Calu3 (cell line): ENCODE measurements around the gene FILIP1L. TPM values are rescaled to one million over a fixed set of nuclear protein-coding genes. Genes with fewer than 3 reads are reported as not detected.
A peak's percentile ranks its signal among the peaks of the same experiment; 100 is the strongest.

Experiments
- BruUV-seq: library from RNA; stranded (reverse); fragments of 400-500 nt; replicated peaks from 2 replicates; lab custom pipeline; 2021; lab: Mats Ljungman, UMichigan
- CTCF ChIA-PET: fragments of 300-600 bp; sonication (Branson Sonifier 250); formaldehyde crosslinking; loops from one replicate; lab custom pipeline; 2022; ENCODE audit warnings: antibody characterized with exemption; lab: Charles Lee
- DNase-seq: peaks from one replicate; pipeline ENCODE4 v3.0.0; 2022
- H3K27ac Mint-ChIP-seq: one replicate; pipeline ENCODE4 v1.8.0; 2022; ENCODE audit warnings: mixed read lengths; ENCODE audit not compliant: unreplicated experiment
- H3K27me3 Mint-ChIP-seq: one replicate; pipeline ENCODE4 v1.8.0; 2022; ENCODE audit warnings: mixed read lengths; ENCODE audit not compliant: unreplicated experiment
- H3K36me3 Mint-ChIP-seq: one replicate; pipeline ENCODE4 v1.8.0; 2022; ENCODE audit warnings: mild to moderate bottlenecking, moderate library complexity, mixed read lengths; ENCODE audit not compliant: insufficient read depth, unreplicated experiment
- H3K4me1 Mint-ChIP-seq: one replicate; pipeline ENCODE4 v1.8.0; 2022; ENCODE audit warnings: mild to moderate bottlenecking, low read depth, mixed read lengths; ENCODE audit not compliant: unreplicated experiment
- H3K4me3 Mint-ChIP-seq: one replicate; pipeline ENCODE4 v1.8.0; 2022; ENCODE audit warnings: mild to moderate bottlenecking, low read depth, moderate library complexity, mixed read lengths; ENCODE audit not compliant: unreplicated experiment
- H3K9me3 Mint-ChIP-seq: one replicate; pipeline ENCODE4 v1.8.0; 2022; ENCODE audit warnings: low read depth, mixed read lengths; ENCODE audit not compliant: unreplicated experiment
- intact Hi-C: fragments of 100-400 bp; cut with micrococcal nuclease; formaldehyde crosslinking; loops from one replicate; pipeline ENCODE4 v1.10.0; 2022; ENCODE audit not compliant: unreplicated experiment
- total RNA-seq: library from RNA; stranded (reverse); gene quantifications from 2 replicates; pipeline ENCODE4 v1.2.3, GENCODE V29; 2022
- TF ChIP-seq, protein P1 (sequence below): fragments of 200-600 bp; IDR thresholded peaks from one replicate; pipeline ENCODE4 v1.8.0; 2022; ENCODE audit warnings: antibody characterized with exemption; ENCODE audit not compliant: unreplicated experiment

FILIP1L gene
- total RNA-seq, 1 experiment from 2014 or later: 5.2 TPM

DNA sequence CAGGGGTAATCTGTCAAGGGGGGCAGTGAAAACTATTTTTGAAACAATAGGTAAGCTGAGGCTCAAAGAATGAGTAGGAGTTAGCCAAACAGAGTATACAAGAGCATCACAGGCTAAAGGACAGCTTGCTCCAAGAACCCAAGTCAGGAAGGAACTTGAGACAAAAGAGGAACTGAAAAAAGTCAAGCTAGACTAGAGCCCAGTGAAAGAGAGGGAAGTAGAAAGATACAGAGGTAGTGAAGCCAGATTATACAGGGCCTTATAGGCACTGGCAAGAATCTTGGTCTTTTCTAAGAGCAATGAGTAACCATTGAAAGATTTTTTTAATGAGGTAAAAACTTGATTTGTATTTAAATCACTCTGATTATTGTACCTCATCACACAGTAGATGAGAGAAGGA is 69.9 kb downstream of the FILIP1L start:
- H3K27ac Mint-ChIP-seq: peak overlapping the region; percentile 27
- CTCF ChIA-PET: no interaction called here
- H3K4me1 Mint-ChIP-seq: peaks cover 85% of the 10 kb centered on the region
- H3K4me3 Mint-ChIP-seq: no peak overlapping the region
- peaks cover 19% of the 10 kb centered on the region for H3K36me3 Mint-ChIP-seq
- intact Hi-C loops: loop anchor here (10.0 kb wide), 3 partner anchors 90 to 200 kb away; no protein-coding TSS in a partner anchor
- TF ChIP-seq, protein P1, sequence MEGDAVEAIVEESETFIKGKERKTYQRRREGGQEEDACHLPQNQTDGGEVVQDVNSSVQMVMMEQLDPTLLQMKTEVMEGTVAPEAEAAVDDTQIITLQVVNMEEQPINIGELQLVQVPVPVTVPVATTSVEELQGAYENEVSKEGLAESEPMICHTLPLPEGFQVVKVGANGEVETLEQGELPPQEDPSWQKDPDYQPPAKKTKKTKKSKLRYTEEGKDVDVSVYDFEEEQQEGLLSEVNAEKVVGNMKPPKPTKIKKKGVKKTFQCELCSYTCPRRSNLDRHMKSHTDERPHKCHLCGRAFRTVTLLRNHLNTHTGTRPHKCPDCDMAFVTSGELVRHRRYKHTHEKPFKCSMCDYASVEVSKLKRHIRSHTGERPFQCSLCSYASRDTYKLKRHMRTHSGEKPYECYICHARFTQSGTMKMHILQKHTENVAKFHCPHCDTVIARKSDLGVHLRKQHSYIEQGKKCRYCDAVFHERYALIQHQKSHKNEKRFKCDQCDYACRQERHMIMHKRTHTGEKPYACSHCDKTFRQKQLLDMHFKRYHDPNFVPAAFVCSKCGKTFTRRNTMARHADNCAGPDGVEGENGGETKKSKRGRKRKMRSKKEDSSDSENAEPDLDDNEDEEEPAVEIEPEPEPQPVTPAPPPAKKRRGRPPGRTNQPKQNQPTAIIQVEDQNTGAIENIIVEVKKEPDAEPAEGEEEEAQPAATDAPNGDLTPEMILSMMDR: no peak
- DNase-seq: no peak
- no TSS peak for BruUV-seq
- H3K9me3 Mint-ChIP-seq: no peaks in the 10 kb centered on the region
- H3K27me3 Mint-ChIP-seq: no peaks in the 10 kb centered on the region

DNA sequence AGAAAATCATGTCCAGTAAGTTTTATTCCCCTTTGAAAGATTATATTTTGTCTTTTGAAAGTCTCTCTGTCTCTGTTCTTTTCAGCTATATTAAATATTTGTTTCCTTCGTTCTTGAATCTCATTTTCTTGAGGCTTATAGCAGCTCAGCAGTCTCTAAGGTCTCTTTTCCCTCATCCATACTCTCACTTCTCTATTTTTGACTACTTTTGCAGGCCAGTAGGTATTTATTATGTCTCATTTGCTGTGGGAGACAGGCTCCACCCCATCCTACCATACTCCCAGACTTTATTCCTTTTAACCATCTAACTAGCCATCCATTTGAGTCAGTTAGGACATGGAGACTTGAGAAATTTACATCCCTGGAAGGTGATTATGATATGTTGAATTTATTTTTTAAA is 71.0 kb downstream of the FILIP1L start:
- no peaks in the 10 kb centered on the region for H3K9me3 Mint-ChIP-seq
- CTCF ChIA-PET: interaction anchor here (3.0 kb wide), 1 partner anchor 18 kb away, joined by 10 read pairs; no protein-coding TSS in a partner anchor
- H3K36me3 Mint-ChIP-seq: peaks cover 19% of the 10 kb centered on the region
- DNase-seq: no peak
- peaks cover 79% of the 10 kb centered on the region for H3K4me1 Mint-ChIP-seq
- H3K27ac Mint-ChIP-seq: peak overlapping the region; percentile 97
- H3K4me3 Mint-ChIP-seq: no peak overlapping the region
- no TSS peak for BruUV-seq
- TF ChIP-seq, protein P1: no peak
- intact Hi-C loops: loop anchor here (10.0 kb wide), 3 partner anchors 88 to 198 kb away; no protein-coding TSS in a partner anchor
- no peaks in the 10 kb centered on the region for H3K27me3 Mint-ChIP-seq

DNA sequence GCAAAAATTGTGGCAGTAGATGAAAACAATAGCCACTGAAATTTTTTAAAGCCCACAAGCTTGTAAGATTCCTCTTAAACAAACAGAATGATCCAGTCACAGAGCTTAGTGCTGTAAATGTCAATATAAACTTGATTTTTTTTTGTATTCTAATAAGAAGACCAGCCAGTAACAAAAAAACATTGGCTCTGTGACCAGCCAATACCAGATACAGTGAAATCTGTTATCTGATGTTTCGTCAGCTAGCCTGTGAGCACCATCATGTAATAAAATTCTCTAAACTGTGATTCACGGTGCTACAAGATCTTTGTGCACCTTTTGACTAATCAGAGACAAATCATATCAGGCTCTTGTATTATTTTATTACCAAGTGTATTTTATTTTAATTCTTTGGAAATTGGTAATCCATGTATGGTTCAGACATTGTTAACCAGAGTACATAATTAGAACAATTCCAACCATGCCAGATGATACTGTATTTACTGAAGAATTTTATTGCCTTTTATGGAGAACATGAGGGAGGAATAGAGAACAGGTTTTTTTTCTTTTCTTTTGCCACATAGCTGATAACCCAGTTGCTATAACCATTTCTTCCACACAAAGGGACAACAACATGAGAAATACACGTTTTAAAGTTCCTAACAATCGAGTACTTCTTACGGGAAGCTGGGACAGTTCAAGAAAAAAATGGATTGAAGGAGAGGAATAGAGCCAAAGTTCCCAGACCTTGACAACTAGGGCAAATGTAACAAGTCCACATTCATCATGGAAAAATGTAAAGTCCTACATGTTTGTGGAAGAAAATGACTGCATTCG is 71.9 kb downstream of the FILIP1L start:
- intact Hi-C loops: loop anchor here (10.0 kb wide), 3 partner anchors 88 to 198 kb away; no protein-coding TSS in a partner anchor
- H3K4me1 Mint-ChIP-seq: peaks cover 70% of the 10 kb centered on the region
- TF ChIP-seq, protein P1: no peak
- no peak overlapping the region for H3K4me3 Mint-ChIP-seq
- H3K27me3 Mint-ChIP-seq: no peaks in the 10 kb centered on the region
- peaks cover 19% of the 10 kb centered on the region for H3K36me3 Mint-ChIP-seq
- no peaks in the 10 kb centered on the region for H3K9me3 Mint-ChIP-seq
- DNase-seq: no peak
- BruUV-seq: no TSS peak
- CTCF ChIA-PET: interaction anchor here (1.0 to 3.0 kb wide), 5 partner anchors 17 to 212 kb away, joined by 3 to 10 read pairs (median 4); no protein-coding TSS in a partner anchor
- peak overlapping the region; percentile 97 for H3K27ac Mint-ChIP-seq

DNA sequence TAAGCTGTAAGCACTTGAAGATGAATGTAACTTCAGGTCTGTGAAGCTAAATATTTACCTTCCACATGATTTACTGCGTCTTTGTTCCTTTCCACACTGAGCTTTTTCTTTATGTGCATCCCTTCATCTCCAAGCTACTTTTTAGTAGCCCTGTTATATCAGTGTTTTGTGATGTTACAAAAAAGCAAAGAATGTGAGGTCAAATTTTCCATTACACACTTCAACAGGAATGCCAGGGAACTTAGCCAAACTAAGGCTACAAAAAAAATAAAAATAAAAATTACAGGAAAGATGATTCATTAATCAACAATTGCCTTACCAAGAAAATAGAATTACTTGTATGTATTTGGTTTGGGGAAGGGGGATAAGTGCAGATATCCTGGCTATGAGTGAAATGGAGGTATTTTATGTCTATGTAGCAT is 73.0 kb downstream of the FILIP1L start:
- Mint-ChIP-seq H3K27ac (peak overlapping the region; percentile 97), H3K4me3 (no peak overlapping the region), H3K27me3 (no peaks in the 10 kb centered on the region), H3K4me1 (peaks cover 68% of the 10 kb centered on the region), H3K9me3 (no peaks in the 10 kb centered on the region), H3K36me3 (peaks cover 19% of the 10 kb centered on the region)
- no TSS peak for BruUV-seq
- no peak for DNase-seq
- TF ChIP-seq, protein P1: no peak
- intact Hi-C loops: loop anchor here (10.0 kb wide), 3 partner anchors 87 to 197 kb away; no protein-coding TSS in a partner anchor
- CTCF ChIA-PET: interaction anchor here (1.3 to 3.0 kb wide), 4 partner anchors 16 to 213 kb away, joined by 3 to 10 read pairs (median 4); no protein-coding TSS in a partner anchor
